ENCODE results near the gene FAM83E. TPM values are rescaled to one million over a fixed set of nuclear protein-coding genes. Genes with fewer than 3 reads are reported as not detected.

FAM83E gene
- total RNA-seq (2021) (6.6 to 8.8 TPM (median 6.8 TPM) in 3 replicates), Bru-seq, nascent RNA (percentile 33 among the genes with signal in this experiment)
- long read RNA-seq, experiment 1, partial matches to known transcripts = 1 of 3 reads
- long read RNA-seq, experiment 1, other reads (novel, unspliced or antisense) = 1 of 3 reads
- long read RNA-seq, experiment 2, partial matches to known transcripts = 0 of 1 reads
- long read RNA-seq, experiment 2, other reads (novel, unspliced or antisense) = 0 of 1 reads
- long read RNA-seq, experiment 3 = 0 reads

- H3K9me3 Mint-ChIP-seq = no peaks in the 10 kb centered on the region
- H3K4me3 Mint-ChIP-seq = peak within 1 kb of the TSS; percentile 99
- ChIA-PET POLR2A (interaction anchor here (0.7 to 2.6 kb wide), 10 partner anchors 10 to 281 kb away, joined by 3 to 18 read pairs (median 4); partner anchors contain the start of gene CA11), CTCF (interaction anchor here (0.6 to 2.7 kb wide), 8 partner anchors 9 to 125 kb away, joined by 4 to 17 read pairs (median 6); no protein-coding TSS in a partner anchor)
- DNase-seq (ENCODE audit: low spot score) (peak; percentile 74), ATAC-seq (peak; percentile 13)
- H3K27me3 Mint-ChIP-seq (ENCODE audit: low read depth) = no peaks in the 10 kb centered on the region
- H3K4me1 Mint-ChIP-seq = peaks cover 52% of the 10 kb centered on the region
- peaks cover 40% of the 10 kb centered on the region for H3K36me3 Mint-ChIP-seq
- peak within 1 kb of the TSS; percentile 98 for H3K27ac Mint-ChIP-seq
- no peak for TF ChIP-seq ZNF232 (CRISPR knock-in tag; IDR thresholded peaks at IDR 0.05)
- no peak; the same call in none of the 2 replicates for TF ChIP-seq MAX (CRISPR knock-in tag; IDR thresholded peaks at IDR 0.05)
- 0 out of 2 replicates have a peak, but pooled peaks have one; percentile 19 for TF ChIP-seq GTF2I (CRISPR knock-in tag; conservative IDR thresholded peaks at IDR 0.05)
- TF ChIP-seq EMX1 (CRISPR knock-in tag; IDR thresholded peaks at IDR 0.05) = peak; percentile 95
- TF ChIP-seq IRF2 (CRISPR knock-in tag; IDR thresholded peaks at IDR 0.05; ENCODE audit: borderline replicate concordance, low read depth) = no peak
- no peak for TF ChIP-seq RELA (CRISPR knock-in tag; IDR thresholded peaks at IDR 0.05; ENCODE audit: borderline replicate concordance)
- TF ChIP-seq FOXP4 (CRISPR knock-in tag; IDR thresholded peaks at IDR 0.05) = no peak
- TF ChIP-seq CREM (CRISPR knock-in tag; IDR thresholded peaks at IDR 0.05) = 0 out of 2 replicates have a peak, but pooled peaks have one; percentile 51
- no peak for TF ChIP-seq SMAD3 (CRISPR knock-in tag; IDR thresholded peaks at IDR 0.05; ENCODE audit: borderline replicate concordance)
- no peak for TF ChIP-seq FOXK1 (CRISPR knock-in tag; IDR thresholded peaks at IDR 0.05)
- TF ChIP-seq E2F4 (CRISPR knock-in tag; IDR thresholded peaks at IDR 0.05; ENCODE audit: borderline replicate concordance, low read depth) = no peak
- no peak for TF ChIP-seq JAZF1 (CRISPR knock-in tag; IDR thresholded peaks at IDR 0.05)
- TF ChIP-seq NR2C2 (CRISPR knock-in tag; IDR thresholded peaks at IDR 0.05) = no peak
- TF ChIP-seq ZMAT4 (CRISPR knock-in tag; IDR thresholded peaks at IDR 0.05) = no peak
- TF ChIP-seq ZNF281 (CRISPR knock-in tag; IDR thresholded peaks at IDR 0.05) = peak; percentile 59; the same call in 1 of the 2 replicates
- no peak for TF ChIP-seq ZNF121 (CRISPR knock-in tag; IDR thresholded peaks at IDR 0.05)
- TF ChIP-seq NFE2L1 (CRISPR knock-in tag; IDR thresholded peaks at IDR 0.05) = no peak
- TF ChIP-seq NR3C1 (CRISPR knock-in tag; conservative IDR thresholded peaks at IDR 0.05; ENCODE audit: low read depth) = no peak; the same call in 1 of the 2 replicates
- TF ChIP-seq NR1H2 (CRISPR knock-in tag; IDR thresholded peaks at IDR 0.05) = no peak
- no peak for TF ChIP-seq ZNF396 (CRISPR knock-in tag; IDR thresholded peaks at IDR 0.05; ENCODE audit: borderline replicate concordance)
- peak; percentile 49; the same call in 1 of the 2 replicates for TF ChIP-seq TP53 (CRISPR knock-in tag; IDR thresholded peaks at IDR 0.05)
- peak; percentile 60 for TF ChIP-seq ZNF423 (CRISPR knock-in tag; IDR thresholded peaks at IDR 0.05)
- TF ChIP-seq PRRX2 (CRISPR knock-in tag; IDR thresholded peaks at IDR 0.05) = peak; percentile 98
- TF ChIP-seq ZBTB43 (CRISPR knock-in tag; IDR thresholded peaks at IDR 0.05) = peak; percentile 70; the same call in 1 of the 2 replicates
- TF ChIP-seq KAT7 (CRISPR knock-in tag; IDR thresholded peaks at IDR 0.05; ENCODE audit: borderline replicate concordance) = no peak
- TF ChIP-seq ZNF263 (CRISPR knock-in tag; IDR thresholded peaks at IDR 0.05; ENCODE audit: low read depth) = no peak
- 0 out of 2 replicates have a peak, but pooled peaks have one; percentile 29 for TF ChIP-seq HMGXB4 (CRISPR knock-in tag; IDR thresholded peaks at IDR 0.05)
Measured at GRCh38 chr19:48614436-48615230, at the start of gene FAM83E. Gene FAM83E, minus strand, starts transcription at chr19:48615076. Its CDS starts 1,704 bp downstream, at chr19:48613372.
